HG02870 (cell line): ENCODE results near the gene RAB3IP.
"Not testable (repeated sequence)": the region's sequence is repeated elsewhere in the genome, so short reads cannot be mapped to it uniquely, and the experiment has no call there.

Experiments
- ATAC-seq: cut with Tn5 transposase; IDR thresholded peaks from one replicate; pipeline ENCODE4 v1.9.1; 2021; ENCODE audit warnings: mild to moderate bottlenecking, moderate library complexity; ENCODE audit not compliant: unreplicated experiment

RAB3IP gene

DNA sequence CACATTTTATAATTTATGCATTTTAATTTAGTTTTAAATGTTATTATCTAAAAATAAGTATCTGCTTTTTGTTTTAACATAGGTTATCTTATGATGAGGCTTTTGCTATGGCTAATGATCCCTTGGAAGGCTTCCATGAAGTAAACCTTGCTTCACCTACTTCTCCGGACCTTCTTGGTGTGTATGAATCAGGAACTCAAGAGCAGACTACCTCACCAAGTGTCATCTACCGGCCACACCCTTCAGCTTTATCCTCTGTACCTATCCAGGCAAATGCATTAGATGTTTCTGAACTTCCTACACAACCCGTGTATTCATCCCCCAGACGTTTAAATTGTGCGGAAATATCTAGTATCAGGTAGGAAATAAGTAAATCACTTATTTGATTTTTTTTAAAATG is 16.6 kb downstream of the RAB3IP start:
- no peak for ATAC-seq

DNA sequence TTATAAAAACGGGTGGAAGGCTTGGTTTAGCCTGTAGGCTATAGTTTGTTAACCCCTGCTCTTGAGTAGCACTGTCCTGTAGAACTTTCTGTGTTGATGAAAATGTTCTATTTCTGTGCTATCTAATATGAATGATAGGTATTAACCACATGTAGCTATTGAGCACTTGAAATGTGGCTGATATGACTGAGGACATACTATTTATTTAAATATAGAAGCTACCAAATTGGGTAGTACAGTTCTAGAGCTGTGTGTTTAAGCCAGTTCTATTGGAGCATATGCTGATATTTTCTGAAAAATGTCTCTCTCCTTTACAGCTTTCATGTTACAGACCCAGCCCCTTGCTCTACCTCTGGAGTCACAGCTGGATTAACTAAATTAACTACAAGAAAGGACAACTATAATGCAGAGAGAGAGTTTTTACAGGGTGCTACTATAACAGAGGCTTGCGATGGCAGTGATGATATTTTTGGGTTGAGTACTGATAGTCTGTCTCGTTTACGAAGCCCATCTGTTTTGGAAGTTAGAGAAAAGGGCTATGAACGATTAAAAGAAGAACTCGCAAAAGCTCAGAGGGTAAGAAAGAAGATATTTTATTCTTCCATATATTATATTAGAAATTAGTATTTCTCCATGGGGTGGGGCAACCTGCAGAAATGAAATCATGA is 17.6 kb downstream of the RAB3IP start:
- no peak for ATAC-seq

DNA sequence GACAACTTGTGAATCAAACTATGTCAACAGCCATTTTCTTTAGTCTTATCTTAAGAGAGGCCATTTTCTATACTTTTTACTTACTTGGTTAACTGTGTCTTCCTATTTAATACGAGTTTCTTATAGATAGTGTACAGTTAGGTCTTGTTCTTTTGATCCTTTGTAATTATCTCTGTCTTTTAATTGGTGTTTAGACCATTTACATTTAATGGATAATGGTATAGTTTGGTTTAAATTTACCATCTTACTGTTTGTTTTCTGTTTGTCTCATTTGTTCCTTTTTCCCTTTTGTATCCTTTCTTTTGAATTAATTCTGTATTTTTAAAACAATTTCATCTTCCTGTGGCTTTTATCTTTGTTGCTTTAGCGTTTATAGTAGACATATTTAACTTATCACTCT is 19.4 kb downstream of the RAB3IP start:
- ATAC-seq = no peak

DNA sequence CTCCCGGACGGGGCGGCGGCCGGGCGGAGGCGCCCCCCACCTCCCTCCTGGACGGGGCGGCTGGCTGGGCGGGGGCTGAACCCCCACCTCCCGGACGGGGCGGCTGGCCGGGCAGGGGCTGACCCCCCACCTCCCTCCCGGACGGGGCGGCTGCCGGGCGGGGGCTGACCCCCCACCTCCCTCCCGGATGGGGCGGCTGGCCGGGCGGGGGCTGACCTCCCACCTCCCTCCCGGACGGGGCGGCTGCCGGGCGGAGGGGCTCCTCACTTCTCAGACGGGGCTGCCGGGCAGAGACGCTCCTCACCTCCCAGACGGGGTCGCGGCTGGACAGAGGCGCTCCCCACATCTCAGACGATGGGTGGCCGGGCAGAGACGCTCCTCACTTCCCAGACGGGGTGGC is 20.9 kb downstream of the RAB3IP start:
- ATAC-seq = not testable (repeated sequence)

DNA sequence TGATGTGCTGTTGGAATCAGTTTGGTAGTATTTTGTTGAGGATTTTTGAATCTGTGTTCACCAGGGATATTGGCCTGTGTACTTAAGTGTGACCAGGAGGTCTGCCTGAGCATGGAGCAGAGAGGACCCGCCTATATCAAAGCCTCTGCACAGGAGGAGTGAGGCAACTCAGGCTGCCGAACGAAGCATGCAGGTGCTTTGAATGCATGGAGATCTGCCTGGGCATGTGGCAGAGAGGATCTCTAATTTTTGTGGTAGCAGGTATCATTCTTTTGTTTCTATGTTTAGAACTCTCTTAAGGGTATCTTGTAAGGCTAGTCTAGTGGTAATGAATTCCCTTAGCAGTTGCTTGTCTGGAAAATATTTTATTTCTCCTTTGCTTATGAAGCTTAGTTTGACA is 26.9 kb downstream of the RAB3IP start:
- no peak for ATAC-seq

DNA sequence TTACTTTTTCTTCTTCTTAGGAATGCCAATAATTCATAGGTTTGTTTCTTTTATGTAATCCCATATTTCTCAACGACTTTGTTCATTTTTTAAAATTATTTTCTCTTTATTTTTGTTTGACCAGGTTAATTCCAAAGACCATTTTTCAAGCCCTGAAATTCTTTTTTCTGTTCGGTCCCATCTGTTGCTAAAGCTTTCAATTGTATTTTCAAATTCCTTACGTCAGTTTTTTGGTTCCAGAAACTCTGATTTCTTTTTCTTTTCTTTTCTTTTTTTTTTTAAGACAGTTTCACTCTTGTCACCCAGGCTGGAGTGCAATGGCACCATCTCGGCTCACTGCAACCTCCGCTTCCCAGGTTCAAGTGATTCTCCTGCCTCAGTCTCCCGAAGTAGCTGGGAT is 27.6 kb downstream of the RAB3IP start:
- ATAC-seq = no peak

DNA sequence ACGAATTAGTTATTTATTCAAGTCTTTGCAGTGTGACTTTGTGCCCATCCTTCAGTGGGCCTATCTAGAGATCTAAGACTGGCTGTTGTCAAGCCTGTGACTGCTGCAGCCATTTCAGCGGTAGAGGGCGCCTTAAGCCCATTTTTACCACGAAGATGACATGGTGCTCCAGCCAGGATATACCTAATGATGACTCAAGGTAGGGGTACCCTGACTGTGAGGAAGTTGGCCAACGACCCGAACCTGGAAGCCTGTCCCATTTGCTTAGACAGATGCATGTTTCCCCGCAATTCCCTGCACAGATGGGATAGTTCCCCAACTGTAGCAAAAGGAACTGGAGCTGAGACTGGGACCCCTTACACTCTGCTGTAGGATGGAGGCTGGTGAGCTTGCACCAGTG is 41.3 kb downstream of the RAB3IP start:
- ATAC-seq = no peak

DNA sequence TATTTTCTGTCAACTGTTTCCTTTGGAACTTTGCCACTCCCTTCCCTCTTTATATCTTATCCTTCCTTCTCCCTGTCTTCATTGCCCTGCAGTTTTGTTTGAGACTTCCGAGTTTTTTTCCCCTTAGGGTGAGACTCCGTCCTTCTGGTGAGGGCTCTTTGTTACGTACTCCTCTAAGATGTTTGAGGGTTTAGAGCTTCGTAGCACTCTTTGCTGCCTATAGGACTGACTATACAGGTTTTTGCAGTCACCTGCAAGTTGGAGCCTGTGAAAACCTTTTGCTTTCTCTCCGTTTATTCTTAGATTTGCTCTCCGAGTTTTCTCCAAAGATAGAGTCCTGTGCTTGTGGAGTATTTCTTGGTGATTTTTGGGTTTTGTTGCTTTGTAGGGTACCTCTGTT is 44.7 kb downstream of the RAB3IP start:
- ATAC-seq = no peak

DNA sequence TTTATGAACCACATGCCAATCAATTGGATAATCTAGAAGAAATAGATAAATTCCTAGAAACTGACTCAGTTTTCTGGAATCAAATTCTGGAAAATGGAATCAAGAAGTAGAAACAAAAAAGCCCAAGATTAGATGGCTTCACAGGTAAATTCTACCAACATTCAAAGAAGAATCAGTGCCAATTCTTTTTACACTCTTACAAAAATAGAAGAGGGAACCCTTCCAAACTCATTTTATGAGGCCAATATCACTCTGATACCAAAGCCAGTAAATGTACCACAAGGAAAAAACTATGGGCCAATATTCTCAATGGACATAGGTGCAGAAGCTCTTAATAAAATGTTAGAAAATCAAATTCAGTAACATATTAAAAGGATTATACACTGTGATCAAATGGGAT is 50.7 kb downstream of the RAB3IP start:
- no peak for ATAC-seq

DNA sequence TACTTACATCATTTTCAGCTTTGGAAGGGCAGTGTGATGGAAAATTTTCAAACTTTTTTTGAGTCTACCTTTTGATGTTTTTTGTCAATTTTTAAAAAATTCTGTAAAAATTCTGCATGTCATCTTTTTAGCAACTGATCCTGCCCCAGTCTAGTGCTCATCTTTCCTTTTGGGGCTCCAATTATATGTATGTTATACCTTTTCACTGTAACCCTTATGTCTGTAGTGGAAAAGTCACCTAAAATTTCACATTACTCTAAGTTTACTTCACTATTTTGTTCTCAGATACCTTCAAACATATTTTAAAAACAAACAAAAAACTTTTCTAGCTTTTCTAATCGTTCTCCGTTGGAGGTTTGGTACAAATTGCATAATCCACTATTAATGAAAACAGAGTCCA is 53.9 kb downstream of the RAB3IP start:
- ATAC-seq = no peak

DNA sequence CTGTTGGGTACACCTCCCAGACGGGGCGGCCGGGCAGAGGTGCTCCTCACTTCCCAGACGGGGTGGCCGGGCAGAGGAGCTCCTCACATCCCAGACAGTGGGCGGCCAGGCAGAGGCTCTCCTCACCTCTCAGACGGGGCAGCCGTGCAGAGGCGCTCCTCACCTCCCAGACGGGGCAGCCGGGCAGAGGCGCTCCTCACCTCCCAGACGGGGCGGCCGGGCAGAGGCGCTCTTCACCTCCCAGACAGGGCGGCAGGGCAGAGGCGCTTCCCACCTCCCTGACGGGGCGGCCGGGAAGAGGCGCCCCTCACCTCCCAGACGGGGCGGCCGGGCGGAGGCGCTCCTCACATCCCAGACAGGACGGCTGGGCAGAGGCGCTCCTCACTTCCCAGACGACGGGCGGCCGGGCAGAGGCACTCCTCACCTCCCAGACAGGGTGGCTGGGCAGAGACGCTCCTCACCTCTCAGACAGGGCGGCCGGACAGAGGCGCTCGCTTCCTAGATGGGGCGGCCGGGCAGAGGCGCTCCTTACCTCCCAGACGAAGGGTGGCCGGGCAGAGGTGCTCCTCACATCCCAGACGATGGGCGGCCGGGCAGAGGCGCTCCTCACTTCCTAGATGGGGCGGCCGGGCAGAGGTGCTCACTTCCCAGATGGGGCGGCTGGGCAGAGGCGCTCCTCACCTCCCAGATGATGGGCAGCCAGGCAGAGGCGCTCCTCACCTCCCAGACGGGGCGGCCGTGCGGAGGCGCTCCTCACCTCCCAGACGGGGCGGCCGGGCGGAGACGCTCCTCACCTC is 68.6 kb downstream of the RAB3IP start:
- not testable (repeated sequence) for ATAC-seq

DNA sequence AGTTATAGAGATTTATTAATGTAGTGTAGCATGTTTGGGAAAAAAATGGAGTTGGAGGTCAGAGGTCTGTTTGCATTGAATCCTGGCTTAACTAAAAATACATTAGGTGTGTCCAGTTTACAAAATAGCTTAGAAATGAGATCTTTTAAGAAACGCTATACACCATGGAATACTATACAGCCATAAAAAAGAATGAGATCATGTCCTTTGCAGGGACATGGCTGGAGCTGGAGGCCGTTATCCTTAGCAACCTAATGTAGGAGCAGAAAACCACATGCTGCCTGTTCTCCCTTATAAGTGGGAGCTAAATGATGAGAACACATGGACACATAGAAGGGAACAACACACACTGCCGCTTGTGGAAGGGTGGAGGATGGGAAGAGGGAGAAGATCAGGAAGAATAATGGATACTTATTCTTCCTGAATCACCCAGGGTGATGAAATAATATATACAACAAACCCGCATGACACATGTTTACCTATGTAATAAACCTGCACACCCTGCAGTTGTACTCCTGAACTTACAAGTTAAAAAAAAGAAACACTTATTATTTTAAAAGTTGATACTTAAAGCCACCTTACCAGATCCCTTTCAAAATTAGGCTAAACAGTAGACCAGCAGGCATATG is 72.3 kb downstream of the RAB3IP start:
- no peak for ATAC-seq

DNA sequence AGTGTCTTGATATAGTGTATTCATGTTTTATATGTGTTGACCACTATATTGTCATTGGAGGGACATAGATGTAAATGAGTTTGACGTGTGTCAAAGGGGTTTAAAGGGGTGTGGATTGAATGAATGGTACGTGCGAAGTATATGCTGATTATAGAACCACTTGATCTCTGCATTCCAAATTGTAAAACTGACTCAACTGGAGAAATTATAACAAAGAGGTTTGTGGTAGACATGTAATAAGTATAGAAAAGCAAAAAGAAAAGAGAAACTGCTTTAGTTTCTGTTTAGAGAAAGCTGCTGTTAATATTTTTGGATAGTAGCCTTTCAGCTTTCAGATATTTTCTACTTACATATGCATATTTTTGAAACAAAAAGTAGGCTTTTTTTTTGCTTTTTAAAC is 77.4 kb downstream of the RAB3IP start:
- peak; percentile 89 for ATAC-seq

DNA sequence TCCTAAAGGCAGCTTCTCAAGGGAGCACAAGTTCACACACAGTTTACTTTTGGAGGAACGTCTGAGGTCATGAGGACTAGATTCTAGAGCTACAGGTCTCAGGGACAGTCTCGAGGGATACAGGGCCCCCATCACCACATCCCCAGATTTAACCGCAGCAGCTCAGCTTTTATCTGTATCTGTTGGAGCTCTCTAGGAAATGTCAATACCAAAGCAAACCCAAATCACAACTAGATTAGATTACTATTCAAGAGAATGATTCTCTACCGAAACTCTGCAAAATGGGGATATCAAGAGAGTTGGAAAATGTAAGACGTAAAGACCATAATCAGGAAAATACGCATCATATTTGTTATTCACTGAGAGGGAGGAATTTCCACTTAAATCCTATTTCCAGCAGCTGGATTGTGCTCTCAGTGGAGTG is 82.4 kb downstream of the RAB3IP start:
- no peak for ATAC-seq

DNA sequence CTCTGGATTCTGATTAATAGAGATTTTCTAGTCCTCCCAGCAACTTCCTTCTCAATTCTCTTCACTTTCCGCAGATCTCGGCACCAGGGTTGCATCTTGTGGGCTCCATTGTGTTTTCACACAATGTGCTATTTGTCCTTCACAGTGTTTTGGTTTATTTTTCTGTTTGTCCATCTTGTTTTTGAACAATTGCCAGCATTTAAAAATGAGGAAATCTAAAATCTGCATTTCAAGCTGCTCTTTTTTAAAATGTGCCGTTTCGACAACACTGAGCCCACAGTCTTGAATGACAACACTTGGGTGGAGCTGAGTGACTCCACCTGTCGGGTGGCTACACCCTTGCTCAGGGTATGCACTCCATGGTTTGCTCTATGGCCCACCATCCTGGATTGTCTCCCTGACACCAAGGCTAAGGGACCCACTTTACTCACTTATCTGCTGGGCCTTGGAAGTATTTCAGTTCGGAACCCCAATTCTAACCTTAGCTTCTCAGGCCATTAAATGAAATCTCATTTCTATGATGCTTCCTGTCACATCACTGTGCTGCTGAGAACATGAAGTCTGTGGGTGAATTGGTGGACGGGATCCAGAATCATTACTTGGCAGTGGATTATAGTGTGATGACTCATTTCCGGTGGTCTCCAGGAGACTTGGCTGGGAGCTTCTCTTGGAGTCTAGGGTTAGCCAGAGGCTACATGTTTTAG is 82.9 kb downstream of the RAB3IP start:
- ATAC-seq = no peak

DNA sequence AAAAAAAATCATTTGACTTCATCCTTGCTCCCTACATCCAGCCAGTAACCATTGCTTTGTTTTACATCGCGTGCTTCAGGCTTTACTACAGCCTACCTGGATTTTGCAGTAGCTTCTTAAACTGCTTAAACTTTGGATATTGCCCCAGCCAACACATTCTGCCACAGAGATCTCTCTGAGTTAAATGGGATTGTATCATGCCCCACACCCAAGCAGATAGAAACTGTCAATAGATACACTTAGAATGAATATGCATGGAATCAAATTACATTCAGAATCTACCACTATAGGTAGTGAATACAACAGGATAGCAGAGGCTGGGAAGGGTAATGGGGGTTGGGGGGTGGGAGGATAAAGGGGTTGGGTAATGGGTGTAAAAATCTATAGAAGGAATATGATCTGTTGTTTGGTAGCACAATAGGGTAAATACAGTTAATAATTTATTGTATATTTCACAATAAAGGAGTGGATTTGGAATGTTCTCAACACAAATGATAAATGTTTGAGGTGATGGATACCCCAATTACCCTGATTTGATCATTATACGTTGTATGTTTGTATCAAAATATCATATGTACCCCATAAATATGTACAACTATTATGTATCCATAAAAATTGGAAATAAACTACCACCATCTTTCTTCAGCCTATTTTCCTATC is 83.7 kb downstream of the RAB3IP start:
- no peak for ATAC-seq

DNA sequence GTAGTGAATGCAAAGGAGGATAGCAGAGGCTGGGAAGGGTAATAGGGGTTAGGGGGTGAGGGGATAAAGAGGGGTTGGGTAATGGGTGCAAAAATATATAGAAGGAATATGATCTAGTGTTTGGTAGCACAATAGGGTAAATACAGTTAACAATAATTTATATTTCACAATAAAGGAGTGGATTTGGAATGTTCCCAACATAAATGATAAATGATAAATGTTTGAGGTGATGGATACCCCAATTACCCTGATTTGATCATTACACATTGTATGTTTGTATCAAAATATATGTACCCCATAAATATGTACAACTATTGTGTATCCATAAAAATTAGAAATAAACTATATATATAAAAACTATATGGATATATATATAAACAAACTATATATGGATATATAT is 85.4 kb downstream of the RAB3IP start:
- ATAC-seq = no peak

DNA sequence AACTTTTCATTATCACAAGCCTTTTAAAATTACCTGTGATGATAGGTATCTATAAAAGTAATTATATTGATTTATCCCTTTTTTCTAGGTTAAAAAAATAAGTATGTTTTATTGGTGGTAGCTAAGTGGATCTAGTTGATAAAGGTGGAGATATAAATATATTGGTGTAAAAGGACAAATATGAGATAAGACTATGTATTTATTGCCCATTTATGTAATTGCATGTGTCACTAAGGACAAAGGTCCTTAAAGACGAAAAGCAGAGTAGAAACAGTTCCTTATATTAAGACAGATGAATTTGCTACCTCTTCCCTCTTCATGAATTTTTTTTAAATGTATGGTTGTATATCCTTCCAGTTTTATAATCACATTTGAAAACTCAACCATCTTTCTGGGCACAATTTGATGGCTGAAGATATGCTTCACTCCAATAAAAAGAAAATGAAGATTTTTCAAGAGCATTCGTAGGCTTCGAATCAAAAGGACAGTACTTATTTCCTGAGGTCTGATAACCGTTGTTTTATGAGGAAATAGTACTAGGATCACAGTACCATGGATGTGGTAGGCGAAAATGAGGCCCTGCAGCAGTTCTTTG is 86.4 kb downstream of the RAB3IP start, which contains the start of gene MYRFL:
Gene MYRFL (plus strand): TSS at position 262 of the 595 bp plus-strand sequence. CDS start 291 bp downstream, at position 553.
- ATAC-seq = no peak

DNA sequence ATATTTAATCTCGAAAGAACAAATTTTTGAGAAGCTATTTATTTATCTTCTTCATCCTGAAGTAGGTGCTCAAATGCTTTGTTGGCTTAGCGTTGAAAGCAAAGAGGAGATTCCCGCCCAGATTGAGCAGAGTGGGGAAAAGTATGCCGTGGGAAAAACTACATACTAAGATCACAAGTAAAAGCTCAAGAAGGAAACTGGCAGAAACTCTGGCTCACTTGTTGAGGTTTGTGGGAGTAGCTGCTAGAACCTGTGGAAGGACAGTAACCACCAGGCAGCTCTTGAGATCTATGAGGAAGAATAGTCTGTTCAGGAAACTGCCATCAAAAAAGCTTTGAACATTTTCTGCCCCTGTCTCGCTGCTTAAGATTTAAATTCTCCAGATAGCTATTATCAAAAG is 90.2 kb downstream of the RAB3IP start:
- ATAC-seq = no peak

DNA sequence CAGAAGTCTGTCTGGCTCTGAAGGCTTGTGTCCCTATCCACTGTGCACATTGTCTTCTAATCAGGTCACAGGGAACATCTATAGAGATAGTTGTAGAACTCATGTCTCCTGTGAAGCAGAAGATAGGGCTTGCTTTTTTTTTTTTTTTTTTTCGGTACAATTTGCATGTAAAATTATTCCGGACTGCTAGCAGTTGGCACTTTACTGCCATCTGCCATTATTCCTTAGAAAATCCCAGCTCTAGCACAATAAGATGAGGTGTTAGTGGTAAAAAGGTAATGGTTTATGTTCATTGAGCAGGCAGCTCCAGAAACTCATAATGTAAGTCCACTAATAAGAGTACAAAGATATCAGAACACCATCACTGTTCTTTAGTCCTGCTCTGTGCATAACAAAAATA is 95.0 kb downstream of the RAB3IP start:
- no peak for ATAC-seq
